ENCODE measurements around the gene PROSER2.

PROSER2 gene

DNA sequence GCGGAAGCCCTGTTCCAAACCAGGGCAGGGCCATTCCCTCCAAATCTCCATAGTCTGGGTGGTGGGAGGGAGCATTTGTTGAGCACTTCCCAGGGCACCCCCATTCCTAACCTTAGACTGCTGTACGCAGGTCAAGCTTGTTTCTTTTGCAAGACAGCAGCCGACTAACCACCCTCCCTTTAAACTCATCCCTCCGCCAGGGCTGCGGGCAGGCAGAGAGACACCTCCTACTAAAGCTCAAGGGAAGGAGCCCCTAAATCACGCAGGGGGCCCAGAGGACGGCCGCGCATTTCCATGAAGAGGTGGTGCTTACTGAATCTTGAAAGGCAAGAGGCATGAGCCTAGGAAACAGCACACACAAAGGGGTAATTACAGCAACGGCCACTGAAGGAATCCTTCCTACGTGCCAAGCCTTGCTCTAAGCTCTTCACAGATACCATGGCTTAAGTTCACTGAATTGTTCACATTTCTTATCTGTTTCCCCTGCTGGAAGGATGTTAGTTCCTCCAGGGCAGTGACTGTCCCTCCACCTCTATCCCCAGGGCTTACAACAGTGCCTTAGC lies 90.0 kb downstream of the PROSER2 start:
- no peak for DNase-seq

- DNase-seq: no peak
Observed at GRCh38 chr10:11918384-11918783, 95.2 kb downstream of the PROSER2 start.

GRCh38 chr10:11919271-11919670 lies 96.1 kb downstream of the PROSER2 start:
- DNase-seq: no peak
